Ovary (tissue), 3 donors: ENCODE measurements around the gene DENND5A.

Source experiments
- CTCF ChIP-seq, 3 donors: fragments of 450-650 bp in 2 of 3; fragments of 200-600 bp in 1 of 3; IDR thresholded peaks; one replicate each; pipeline versions ENCODE4 v1.5.1 to v1.8.0; 2016 to 2022; ENCODE audit warnings: antibody characterized with exemption in 3 of 3, mild to moderate bottlenecking in 1 of 3
- EP300 ChIP-seq: sonication (generic); formaldehyde crosslinking; IDR thresholded peaks from one replicate; pipeline ENCODE4 v1.6.1; 2017; ENCODE audit warnings: antibody characterized with exemption
- donor health status: DM: no; HTN: no; CAD: no.

- TF ChIP-seq CTCF (IDR thresholded peaks at IDR 0.05): no peak
- no peak for TF ChIP-seq EP300
Observed at GRCh38 chr11:9148727-9149126, 116.4 kb downstream of the DENND5A start.
